Gastroesophageal sphincter (tissue), 4 donors: ENCODE results near the gene CNP. TPM values are rescaled to one million over a fixed set of nuclear protein-coding genes. Genes with fewer than 3 reads are reported as not detected.

Experiments used
- ATAC-seq: fragments of 150-250 bp; one replicate; pipeline ENCODE4 v1.9.1; 2016; ENCODE audit warnings: mild to moderate bottlenecking, moderate library complexity
- H3K27ac ChIP-seq, 4 donors: fragments of 200-600 bp; sonication (generic) in 3 of 4; 1 replicate in 3 of 4; 2 replicates in 1 of 4; pipeline ENCODE4 v1.5.1; 2016 to 2019
- H3K27me3 ChIP-seq: fragments of 200-600 bp; sonication (generic); one replicate; pipeline ENCODE4 v1.5.1; 2019
- H3K36me3 ChIP-seq, 2 donors: fragments of 200-600 bp; sonication (generic); one replicate each; pipeline ENCODE4 v1.5.1; 2019; ENCODE audit warnings: control low read depth in 1 of 2
- H3K4me1 ChIP-seq, 3 donors: fragments of 200-600 bp; sonication (generic); 1 replicate in 2 of 3; 2 replicates in 1 of 3; pipeline ENCODE4 v1.5.1; 2016 to 2019; ENCODE audit warnings: control low read depth in 2 of 3
- H3K4me3 ChIP-seq, 2 donors: fragments of 200-600 bp; sonication (generic); one replicate each; pipeline ENCODE4 v1.5.1; 2019; ENCODE audit warnings: mild to moderate bottlenecking in 1 of 2, moderate library complexity in 1 of 2
- H3K9me3 ChIP-seq, 3 donors: fragments of 200-600 bp; sonication (generic); one replicate each; pipeline ENCODE4 v1.5.1; 2017 to 2019; ENCODE audit warnings: control low read depth in 2 of 3
- CTCF ChIP-seq, 4 experiments: fragments of 200-600 bp in 2 of 4; fragments of 450-650 bp in 2 of 4; sonication (generic) in 1 of 4; IDR thresholded peaks; one replicate each; pipeline ENCODE4 v1.5.1; 2017 to 2019; ENCODE audit warnings: antibody characterized with exemption in 4 of 4, mild to moderate bottlenecking in 2 of 4, moderate library complexity in 2 of 4
- EP300 ChIP-seq: sonication (generic); formaldehyde crosslinking; IDR thresholded peaks from one replicate; pipeline ENCODE4 v1.6.1; 2017; ENCODE audit warnings: antibody characterized with exemption, mild to moderate bottlenecking
- POLR2A ChIP-seq, 2 donors: fragments of 450-650 bp; IDR thresholded peaks; one replicate each; pipeline ENCODE4 v1.6.1; 2017; ENCODE audit warnings: antibody characterized with exemption in 2 of 2, mild to moderate bottlenecking in 2 of 2, moderate library complexity in 1 of 2
- POLR2AphosphoS5 ChIP-seq: sonication (generic); formaldehyde crosslinking; IDR thresholded peaks from one replicate; pipeline ENCODE4 v1.6.1; 2017; ENCODE audit warnings: antibody characterized with exemption
- WGBS, 2 donors: methylation state at CpG; one replicate each; pipeline ENCODE4 v1.1.5; 2018; ENCODE audit warnings: low coverage in 1 of 2; 5-methylcytosine and 5-hydroxymethylcytosine counted together
- total RNA-seq, 4 donors: library from RNA; depleted of rRNA; stranded (reverse); fragments of >200 nt; gene quantifications; one replicate each; pipeline ENCODE4 v1.1.0, GENCODE V29; 2016

CNP gene
- total RNA-seq, 4 donors from 2014 or later: 56.7 to 97.9 (median 64.7) TPM

GRCh38 chr17:41937970-41938954 lies 28.3 kb upstream of the CNP start:
- H3K27me3 ChIP-seq: no peaks in the 10 kb centered on the region
- no peak overlapping the region for H3K4me3 ChIP-seq
- no peak overlapping the region for H3K27ac ChIP-seq
- 60% methylated on average over 1 of the region's 19 CpGs; no CpG with 5 or more reads in 1 of the 2 donors for WGBS, 2 donors
- peaks cover 0 to 54% of the 10 kb centered on the region in 2 donors for H3K36me3 ChIP-seq
- ATAC-seq: no peak
- TF ChIP-seq EP300 (no peak), CTCF (IDR thresholded peaks at IDR 0.05) (no peak), POLR2A (IDR thresholded peaks at IDR 0.05) (no peak), POLR2AphosphoS5 (no peak)
- H3K4me1 ChIP-seq: no peaks in the 10 kb centered on the region
- no peaks in the 10 kb centered on the region for H3K9me3 ChIP-seq

GRCh38 chr17:41939044-41939692 lies 27.4 kb upstream of the CNP start:
- 90% methylated on average over 3 of the region's 4 CpGs; no CpG with 5 or more reads in 1 of the 2 donors for WGBS, 2 donors
- H3K36me3 ChIP-seq: peaks cover 0 to 54% of the 10 kb centered on the region in 2 donors

GRCh38 chr17:41939693-41940090 lies 26.9 kb upstream of the CNP start:
- Histone ChIP-seq H3K9me3 (no peaks in the 10 kb centered on the region), H3K27ac (no peak overlapping the region), H3K27me3 (no peaks in the 10 kb centered on the region), H3K4me3 (no peak overlapping the region), H3K36me3 (peaks cover 0 to 54% of the 10 kb centered on the region in 2 donors), H3K4me1 (no peaks in the 10 kb centered on the region)
- TF ChIP-seq EP300 (no peak), CTCF (IDR thresholded peaks at IDR 0.05) (no peak), POLR2AphosphoS5 (no peak), POLR2A (IDR thresholded peaks at IDR 0.05) (no peak)
- 90 to 99% methylated on average over 2 to 6 of the region's 6 CpGs for WGBS, 2 donors
- no peak for ATAC-seq

More at GRCh38 chr17:41939044-41939692, 27.4 kb upstream of the CNP start:
- Histone ChIP-seq H3K4me1 (no peaks in the 10 kb centered on the region), H3K27me3 (no peaks in the 10 kb centered on the region), H3K9me3 (no peaks in the 10 kb centered on the region), H3K4me3 (no peak overlapping the region), H3K27ac (no peak overlapping the region)
- no peak for ATAC-seq
- TF ChIP-seq CTCF (IDR thresholded peaks at IDR 0.05): no peak
- no peak for TF ChIP-seq POLR2A (IDR thresholded peaks at IDR 0.05)
- no peak for TF ChIP-seq EP300
- no peak for TF ChIP-seq POLR2AphosphoS5

GRCh38 chr17:41941168-41941567 lies 25.4 kb upstream of the CNP start:
- 100% methylated on average over 3 of the region's 5 CpGs; no CpG with 5 or more reads in 1 of the 2 donors for WGBS, 2 donors
- no peak for ATAC-seq
- no peak for TF ChIP-seq POLR2AphosphoS5
- no peak for TF ChIP-seq CTCF (IDR thresholded peaks at IDR 0.05)
- TF ChIP-seq EP300: no peak
- no peak for TF ChIP-seq POLR2A (IDR thresholded peaks at IDR 0.05)

More at GRCh38 chr17:41941168-41941567, 25.4 kb upstream of the CNP start:
- H3K4me1 ChIP-seq: no peaks in the 10 kb centered on the region
- H3K27me3 ChIP-seq: no peaks in the 10 kb centered on the region
- H3K36me3 ChIP-seq: peaks cover 0 to 41% of the 10 kb centered on the region in 2 donors
- no peak overlapping the region for H3K27ac ChIP-seq
- no peak overlapping the region for H3K4me3 ChIP-seq
- no peaks in the 10 kb centered on the region for H3K9me3 ChIP-seq
